ENCODE data around the gene BARX2.

The BARX2 gene

GRCh38 chr11:129428557-129428956 is 52.9 kb downstream of the BARX2 start:
- Histone ChIP-seq H3K4me3 (no peak overlapping the region), H3K36me3 (ENCODE audit: insufficient read depth, low read length) (no peaks in the 10 kb centered on the region), H3K9me3 (ENCODE audit: low read depth, low read length) (no peaks in the 10 kb centered on the region; the same call in 1 of the 2 replicates), H3K9ac (ENCODE audit: insufficient read length) (no peak overlapping the region), H3K27ac (no peak overlapping the region)
- no peak for TF ChIP-seq FOXP2 (optimal IDR thresholded peaks at IDR 0.05; ENCODE audit: control extremely low read depth, extremely low read length, insufficient read depth)
- TF ChIP-seq EZH2 (IDR thresholded peaks at IDR 0.05): no peak
- no peak for TF ChIP-seq POLR2AphosphoS5 (IDR thresholded peaks at IDR 0.05; ENCODE audit: borderline replicate concordance, low read depth, low read length)
- no peak for DNase-seq (ENCODE audit: low read depth, low spot score)

- Histone ChIP-seq H3K4me3 (no peak overlapping the region), H3K9ac (ENCODE audit: insufficient read length) (no peak overlapping the region), H3K9me3 (ENCODE audit: low read depth, low read length) (no peaks in the 10 kb centered on the region; the same call in 1 of the 2 replicates), H3K36me3 (ENCODE audit: insufficient read depth, low read length) (no peaks in the 10 kb centered on the region), H3K27ac (no peak overlapping the region)
- no peak for DNase-seq (ENCODE audit: low read depth, low spot score)
- TF ChIP-seq POLR2AphosphoS5 (IDR thresholded peaks at IDR 0.05; ENCODE audit: borderline replicate concordance, low read depth, low read length) (no peak), FOXP2 (optimal IDR thresholded peaks at IDR 0.05; ENCODE audit: control extremely low read depth, extremely low read length, insufficient read depth) (no peak), EZH2 (IDR thresholded peaks at IDR 0.05) (no peak)
These were observed 59.2 kb downstream of the BARX2 start for GRCh38 chr11:129434641-129435498.

- DNase-seq (ENCODE audit: low read depth, low spot score): no peak
- Histone ChIP-seq H3K9ac (ENCODE audit: insufficient read length) (no peak overlapping the region), H3K9me3 (ENCODE audit: low read depth, low read length) (no peaks in the 10 kb centered on the region; the same call in 1 of the 2 replicates), H3K4me3 (no peak overlapping the region), H3K36me3 (ENCODE audit: insufficient read depth, low read length) (no peaks in the 10 kb centered on the region), H3K27ac (no peak overlapping the region)
- TF ChIP-seq FOXP2 (optimal IDR thresholded peaks at IDR 0.05; ENCODE audit: control extremely low read depth, extremely low read length, insufficient read depth): no peak
- TF ChIP-seq EZH2 (IDR thresholded peaks at IDR 0.05): no peak
- TF ChIP-seq POLR2AphosphoS5 (IDR thresholded peaks at IDR 0.05; ENCODE audit: borderline replicate concordance, low read depth, low read length): no peak
These were observed 60.0 kb downstream of the BARX2 start for GRCh38 chr11:129435499-129436245.

- H3K9me3 ChIP-seq (ENCODE audit: low read depth, low read length): no peaks in the 10 kb centered on the region; the same call in 1 of the 2 replicates
- no peak for TF ChIP-seq POLR2AphosphoS5 (IDR thresholded peaks at IDR 0.05; ENCODE audit: borderline replicate concordance, low read depth, low read length)
- TF ChIP-seq FOXP2 (optimal IDR thresholded peaks at IDR 0.05; ENCODE audit: control extremely low read depth, extremely low read length, insufficient read depth): no peak
- no peak for TF ChIP-seq EZH2 (IDR thresholded peaks at IDR 0.05)
- H3K27ac ChIP-seq: no peak overlapping the region
- H3K9ac ChIP-seq (ENCODE audit: insufficient read length): no peak overlapping the region
- no peaks in the 10 kb centered on the region for H3K36me3 ChIP-seq (ENCODE audit: insufficient read depth, low read length)
- no peak overlapping the region for H3K4me3 ChIP-seq
- no peak for DNase-seq (ENCODE audit: low read depth, low spot score)
These were observed 60.9 kb downstream of the BARX2 start for GRCh38 chr11:129436573-129436972.

GRCh38 chr11:129440028-129440713 is 64.5 kb downstream of the BARX2 start:
- DNase-seq (ENCODE audit: low read depth, low spot score): no peak
- H3K4me3 ChIP-seq: no peak overlapping the region

GRCh38 chr11:129442171-129442570 is 66.5 kb downstream of the BARX2 start:
- H3K9me3 ChIP-seq (ENCODE audit: low read depth, low read length): no peaks in the 10 kb centered on the region

More at GRCh38 chr11:129440028-129440713, 64.5 kb downstream of the BARX2 start:
- Histone ChIP-seq H3K9me3 (ENCODE audit: low read depth, low read length) (no peaks in the 10 kb centered on the region), H3K27ac (no peak overlapping the region), H3K36me3 (ENCODE audit: insufficient read depth, low read length) (no peaks in the 10 kb centered on the region), H3K9ac (ENCODE audit: insufficient read length) (no peak overlapping the region)
- TF ChIP-seq EZH2 (IDR thresholded peaks at IDR 0.05) (no peak), FOXP2 (optimal IDR thresholded peaks at IDR 0.05; ENCODE audit: control extremely low read depth, extremely low read length, insufficient read depth) (no peak), POLR2AphosphoS5 (IDR thresholded peaks at IDR 0.05; ENCODE audit: borderline replicate concordance, low read depth, low read length) (no peak)

GRCh38 chr11:129443276-129443675 is 67.6 kb downstream of the BARX2 start:
- no peak overlapping the region for H3K9ac ChIP-seq (ENCODE audit: insufficient read length)
- no peak overlapping the region for H3K27ac ChIP-seq
- no peak for DNase-seq (ENCODE audit: low read depth, low spot score)
- no peaks in the 10 kb centered on the region for H3K9me3 ChIP-seq (ENCODE audit: low read depth, low read length)
- no peak for TF ChIP-seq FOXP2 (optimal IDR thresholded peaks at IDR 0.05; ENCODE audit: control extremely low read depth, extremely low read length, insufficient read depth)
- no peak for TF ChIP-seq POLR2AphosphoS5 (IDR thresholded peaks at IDR 0.05; ENCODE audit: borderline replicate concordance, low read depth, low read length)
- TF ChIP-seq EZH2 (IDR thresholded peaks at IDR 0.05): no peak
- no peak overlapping the region for H3K4me3 ChIP-seq
- H3K36me3 ChIP-seq (ENCODE audit: insufficient read depth, low read length): no peaks in the 10 kb centered on the region

More at GRCh38 chr11:129442171-129442570, 66.5 kb downstream of the BARX2 start:
- no peak overlapping the region for H3K27ac ChIP-seq
- no peaks in the 10 kb centered on the region for H3K36me3 ChIP-seq (ENCODE audit: insufficient read depth, low read length)
- no peak for DNase-seq (ENCODE audit: low read depth, low spot score)
- H3K4me3 ChIP-seq: no peak overlapping the region
- TF ChIP-seq EZH2 (IDR thresholded peaks at IDR 0.05) (no peak), POLR2AphosphoS5 (IDR thresholded peaks at IDR 0.05; ENCODE audit: borderline replicate concordance, low read depth, low read length) (no peak), FOXP2 (optimal IDR thresholded peaks at IDR 0.05; ENCODE audit: control extremely low read depth, extremely low read length, insufficient read depth) (no peak)
- no peak overlapping the region for H3K9ac ChIP-seq (ENCODE audit: insufficient read length)

GRCh38 chr11:129444274-129444673 is 68.6 kb downstream of the BARX2 start:
- H3K27ac ChIP-seq: no peak overlapping the region
- no peaks in the 10 kb centered on the region for H3K36me3 ChIP-seq (ENCODE audit: insufficient read depth, low read length)
- no peak for TF ChIP-seq POLR2AphosphoS5 (IDR thresholded peaks at IDR 0.05; ENCODE audit: borderline replicate concordance, low read depth, low read length)
- no peak for TF ChIP-seq FOXP2 (optimal IDR thresholded peaks at IDR 0.05; ENCODE audit: control extremely low read depth, extremely low read length, insufficient read depth)
- TF ChIP-seq EZH2 (IDR thresholded peaks at IDR 0.05): no peak
- DNase-seq (ENCODE audit: low read depth, low spot score): no peak
- no peaks in the 10 kb centered on the region for H3K9me3 ChIP-seq (ENCODE audit: low read depth, low read length)
- no peak overlapping the region for H3K9ac ChIP-seq (ENCODE audit: insufficient read length)
- H3K4me3 ChIP-seq: no peak overlapping the region
